ENCODE results near the gene MS4A1.
"Not testable (repeated sequence)": the region's sequence is repeated elsewhere in the genome, so short reads cannot be mapped to it uniquely, and the experiment has no call there.

The MS4A1 gene

DNA sequence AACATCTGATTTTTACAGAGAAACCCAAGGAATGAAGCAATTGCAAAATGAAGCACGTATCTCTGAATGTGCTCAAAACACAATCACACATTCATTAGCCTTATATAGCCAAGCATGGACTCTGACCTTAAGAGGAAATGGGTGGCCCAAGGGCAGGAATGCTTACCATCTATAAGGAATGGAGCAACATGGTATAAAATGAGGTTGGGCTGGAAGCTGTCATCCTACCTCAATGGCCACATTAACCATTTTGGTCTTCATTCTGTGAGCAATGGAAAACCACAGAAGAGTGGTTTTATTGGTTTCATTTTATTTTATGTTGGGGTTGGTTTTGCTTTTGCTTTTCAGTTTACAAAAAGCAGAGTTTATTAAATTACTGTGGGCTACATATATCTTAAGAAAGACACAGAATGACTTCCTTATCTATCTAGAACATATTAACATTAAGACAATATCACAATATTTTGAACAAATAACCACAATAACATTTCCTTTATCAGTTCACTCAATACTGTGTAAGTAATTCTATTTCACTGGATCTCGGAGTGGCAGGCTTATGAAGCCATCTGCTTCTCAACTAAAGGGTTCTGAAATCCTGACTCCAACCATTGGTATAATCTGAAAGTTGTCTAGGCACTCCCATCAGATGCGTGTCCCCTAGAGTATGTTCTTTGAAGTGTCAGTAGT is 48.7 kb downstream of the MS4A1 start:
- DNase-seq (ENCODE audit: low read depth), result no peak

DNA sequence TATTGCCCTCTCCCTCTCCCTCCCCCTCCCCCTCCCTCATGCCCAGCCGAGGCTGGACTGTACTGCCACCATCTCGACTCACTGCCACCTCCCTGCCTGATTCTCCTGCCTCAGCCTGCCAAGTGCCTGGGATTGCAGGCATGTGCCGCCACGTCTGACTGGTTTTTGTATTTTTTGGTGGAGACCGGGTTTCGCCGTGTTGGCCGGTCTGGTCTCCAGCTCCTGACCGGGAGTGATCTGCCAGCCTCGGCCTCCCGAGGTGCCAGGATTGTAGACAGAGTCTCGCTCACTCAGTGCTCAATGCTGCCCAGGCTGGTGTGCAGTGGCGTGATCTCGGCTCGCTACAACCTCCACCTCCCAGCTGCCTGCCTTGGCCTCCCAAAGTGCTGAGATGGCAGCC is 54.0 kb downstream of the MS4A1 start:
- not testable (repeated sequence) for DNase-seq (ENCODE audit: low read depth)

DNA sequence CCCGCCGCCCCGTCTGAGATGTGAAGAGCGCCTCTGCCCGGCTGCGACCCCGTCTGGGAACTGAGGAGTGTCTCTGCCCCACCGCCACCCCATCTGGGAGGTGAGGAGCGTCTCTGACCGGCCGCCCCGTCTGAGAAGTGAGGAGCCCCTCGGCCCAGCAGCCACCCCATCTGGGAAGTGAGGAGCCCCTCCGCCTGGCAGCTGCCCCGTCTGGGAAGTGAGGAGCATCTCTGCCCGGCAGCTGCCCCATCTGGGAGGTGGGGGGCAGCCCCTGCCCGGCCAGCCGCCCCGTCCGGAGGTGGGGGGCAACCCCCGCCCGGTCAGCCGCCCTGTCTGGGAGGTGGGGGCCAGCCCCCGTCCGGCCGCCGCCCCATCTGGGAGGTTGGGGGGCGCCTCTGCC is 54.6 kb downstream of the MS4A1 start:
- DNase-seq (ENCODE audit: low read depth), result not testable (repeated sequence)

DNA sequence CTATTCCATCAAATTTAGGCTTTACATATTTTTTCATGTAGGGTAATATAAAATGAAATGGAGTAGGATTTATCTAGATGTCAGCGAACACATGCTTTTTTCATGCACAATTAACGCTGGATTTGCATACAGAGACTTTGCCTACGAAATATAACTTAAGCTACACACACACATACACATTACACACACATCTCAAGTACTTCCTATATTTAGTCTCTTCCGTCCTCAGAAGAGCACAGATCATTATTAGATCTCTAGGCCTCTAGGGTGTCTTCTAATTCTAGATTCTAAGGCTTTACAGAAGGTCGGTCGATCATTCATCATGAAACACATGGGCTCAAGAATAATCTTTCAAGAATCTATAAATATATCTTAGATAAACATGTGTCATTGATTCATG is 55.7 kb downstream of the MS4A1 start:
- no peak for DNase-seq (ENCODE audit: low read depth)

DNA sequence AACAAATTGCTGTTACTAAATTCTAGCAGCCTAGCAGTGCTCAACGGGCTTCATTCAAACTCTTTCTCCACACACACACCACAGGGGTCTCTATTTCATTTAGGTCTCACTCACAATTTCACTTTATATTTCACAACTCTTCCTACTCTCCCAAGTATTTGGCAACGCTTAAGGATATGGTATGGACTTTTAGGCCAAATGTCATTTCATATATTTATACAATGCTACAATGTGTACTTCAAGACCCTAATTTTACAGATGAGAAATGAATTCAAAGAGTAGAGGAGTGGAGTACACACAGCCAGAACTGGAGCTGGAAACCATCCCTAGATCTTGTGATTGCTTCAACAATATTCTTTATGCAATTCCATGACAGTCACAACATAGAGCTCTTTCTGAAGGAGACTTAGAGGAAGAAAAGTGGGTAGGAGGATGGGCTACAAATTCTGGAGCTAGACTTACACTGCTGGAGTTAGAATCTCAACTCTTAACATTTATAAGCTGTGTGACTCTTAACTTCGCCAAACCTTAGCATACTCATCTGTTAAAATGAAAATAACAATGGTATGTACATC is 57.1 kb downstream of the MS4A1 start:
- DNase-seq (ENCODE audit: low read depth), result no peak

DNA sequence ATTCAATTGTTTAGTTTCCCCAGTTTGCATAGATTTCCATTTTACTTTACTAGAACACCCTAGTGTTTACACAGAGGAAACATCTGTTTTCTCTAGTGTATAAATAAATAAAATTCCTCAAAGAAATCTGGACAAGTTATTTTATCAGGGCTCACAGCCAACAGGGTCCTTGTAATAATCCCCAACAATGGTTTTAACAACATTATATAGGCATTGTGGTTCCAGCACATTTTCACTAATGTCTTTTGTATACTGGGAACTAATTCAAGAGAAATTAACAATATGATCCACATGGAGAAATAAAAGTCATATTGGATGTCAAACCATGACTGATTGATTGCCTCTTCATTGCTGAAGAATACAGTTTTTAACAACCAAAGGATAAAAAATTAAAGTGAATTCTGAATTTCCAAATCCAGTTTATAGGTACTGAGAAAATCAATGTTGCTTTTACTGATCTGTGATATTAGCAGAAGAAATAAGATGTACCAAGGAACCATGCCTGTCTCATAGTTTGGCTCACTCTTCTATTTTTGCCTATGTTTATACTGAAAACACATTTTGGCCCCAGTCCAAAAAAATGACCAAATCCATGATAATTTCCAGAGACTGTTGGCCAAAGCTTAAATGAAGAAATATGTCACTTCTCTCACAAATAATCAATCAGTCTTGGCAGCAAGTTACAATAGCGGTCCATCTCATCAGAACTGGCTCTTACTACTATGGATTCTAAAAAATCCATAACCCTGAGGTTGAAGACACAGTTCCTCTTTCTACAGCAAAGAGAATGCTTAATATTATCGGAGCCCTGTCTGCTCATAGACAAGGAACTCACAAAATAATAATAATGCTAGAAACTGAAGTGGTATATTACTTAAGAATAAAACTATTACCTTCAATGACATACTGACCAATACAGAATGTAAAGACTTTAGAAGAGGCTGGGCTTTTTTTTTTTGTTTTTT is 58.1 kb downstream of the MS4A1 start:
- DNase-seq (ENCODE audit: low read depth), result no peak

DNA sequence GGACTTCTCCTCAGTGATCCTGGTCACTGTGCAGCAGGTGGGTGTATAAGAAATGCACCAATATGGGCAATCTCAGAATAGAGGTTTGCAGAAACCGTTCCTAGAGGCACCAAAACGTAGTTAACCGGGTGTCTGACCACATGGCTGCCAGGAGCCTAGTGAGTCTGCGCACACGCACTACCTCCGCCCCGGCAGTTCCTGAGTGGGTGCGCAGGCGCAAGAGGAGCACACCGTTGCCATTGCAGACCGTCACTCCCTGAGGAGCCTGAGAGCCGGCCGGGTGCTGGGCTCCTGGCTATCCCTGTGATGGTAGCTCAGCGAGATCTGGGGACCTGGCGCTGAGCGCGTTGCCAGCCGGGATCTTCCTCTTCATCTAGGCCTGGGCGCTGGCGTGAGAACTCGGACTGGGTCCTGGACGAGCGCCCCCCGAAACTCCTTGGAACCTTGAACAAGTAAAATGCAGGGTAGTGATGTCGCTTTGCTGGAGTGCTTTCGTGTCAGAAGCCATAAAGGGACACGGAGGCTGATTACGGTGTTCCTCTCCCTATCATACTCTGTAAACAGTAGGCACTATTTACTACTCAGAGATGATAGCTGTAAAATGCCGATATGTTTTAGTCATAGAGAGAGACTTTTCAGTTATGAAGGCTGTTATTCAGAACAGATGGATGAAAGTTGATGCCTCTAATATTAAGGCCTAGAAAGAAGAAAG is 59.7 kb downstream of the MS4A1 start, which contains the start of gene MS4A13:
MS4A13 (plus strand) TSS at position 249 of the 712 bp plus-strand sequence. CDS start 2,692 bp downstream, outside the sequence.
- DNase-seq (ENCODE audit: low read depth), result no peak
